GM13976 (cell line): ENCODE data around the gene CD7.

Experiments used
- DNase-seq: peaks from one replicate; pipeline ENCODE4 v3.0.0; 2012; ENCODE audit warnings: low spot score
- CTCF ChIP-seq: IDR thresholded peaks from 2 replicates; pipeline ENCODE4 v1.5.1; 2012; ENCODE audit warnings: borderline replicate concordance, mild to moderate bottlenecking; ENCODE audit not compliant: insufficient read depth; ENCODE audit errors: extremely low read depth, missing control alignments, control extremely low read depth
- in situ Hi-C: fragments of 300-500 bp; cut with MboI; formaldehyde crosslinking; loops from one replicate; pipeline ENCODE4 v1.12.0; 2022; ENCODE audit warnings: low sequenced_read_pairs, mixed read lengths, inconsistent platforms; ENCODE audit not compliant: unreplicated experiment

Gene CD7

GRCh38 chr17:82278786-82279391 lies 38.5 kb downstream of the CD7 start:
- no peak for DNase-seq
- in situ Hi-C loops, result no loop called here
- no peak for TF ChIP-seq CTCF

GRCh38 chr17:82278308-82278707 lies 39.1 kb downstream of the CD7 start:
- in situ Hi-C loops, result no loop called here
- no peak for DNase-seq
- TF ChIP-seq CTCF, result no peak

- no peak for TF ChIP-seq CTCF
- DNase-seq, result no peak
- in situ Hi-C loops, result no loop called here
These were observed 39.6 kb downstream of the CD7 start for GRCh38 chr17:82277851-82278250.

GRCh38 chr17:82276938-82277337 lies 40.5 kb downstream of the CD7 start:
- in situ Hi-C loops, result no loop called here
- DNase-seq, result no peak
- no peak for TF ChIP-seq CTCF

- DNase-seq, result no peak
- TF ChIP-seq CTCF, result no peak
- in situ Hi-C loops, result no loop called here
These were observed 42.1 kb downstream of the CD7 start for GRCh38 chr17:82275326-82275725.

- in situ Hi-C loops, result no loop called here
- TF ChIP-seq CTCF, result no peak
- no peak for DNase-seq
These were observed 43.0 kb downstream of the CD7 start for GRCh38 chr17:82274134-82275020.
